ENCODE data around the gene RPS19BP1.

Gene RPS19BP1

DNA sequence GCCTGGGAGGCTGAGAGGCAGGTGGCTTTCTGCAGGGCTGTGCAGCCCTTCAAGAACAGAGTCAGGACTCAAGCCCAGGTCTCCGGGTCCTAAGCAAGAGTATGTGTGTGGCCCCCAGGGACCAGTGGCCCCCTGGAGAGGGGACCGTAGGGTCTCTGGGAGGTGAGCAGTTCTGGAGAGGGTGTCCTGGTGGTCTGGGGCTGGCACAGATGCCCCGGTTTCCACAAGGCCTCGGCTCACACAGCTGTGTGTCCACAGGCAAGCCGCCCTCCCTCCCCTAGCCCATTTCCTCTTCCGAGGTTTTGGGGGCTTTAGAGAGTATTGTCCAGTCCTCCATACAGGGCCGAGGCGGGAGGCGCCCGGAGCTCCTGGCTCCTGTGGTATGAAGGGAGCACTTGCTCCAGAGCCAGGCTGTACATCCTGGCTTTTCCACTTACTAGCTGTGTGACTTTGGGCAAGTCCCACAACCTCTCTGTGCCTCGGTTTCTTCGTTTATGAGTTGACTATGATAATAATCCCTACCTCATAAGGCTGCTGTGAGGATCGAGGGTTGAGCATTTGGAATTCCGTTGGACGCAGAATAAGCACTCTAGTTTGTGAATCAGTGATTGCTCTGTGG lies 3.4 kb upstream of the RPS19BP1 start:
- DNase-seq (ENCODE audit: low read depth in 2 of 2), result no peak
- H3K4me3 ChIP-seq (replicated peaks in 1 of 2; ENCODE audit: low read depth in 2 of 2, low read length in 2 of 2), result no peak overlapping the region
- TF ChIP-seq, protein P1, sequence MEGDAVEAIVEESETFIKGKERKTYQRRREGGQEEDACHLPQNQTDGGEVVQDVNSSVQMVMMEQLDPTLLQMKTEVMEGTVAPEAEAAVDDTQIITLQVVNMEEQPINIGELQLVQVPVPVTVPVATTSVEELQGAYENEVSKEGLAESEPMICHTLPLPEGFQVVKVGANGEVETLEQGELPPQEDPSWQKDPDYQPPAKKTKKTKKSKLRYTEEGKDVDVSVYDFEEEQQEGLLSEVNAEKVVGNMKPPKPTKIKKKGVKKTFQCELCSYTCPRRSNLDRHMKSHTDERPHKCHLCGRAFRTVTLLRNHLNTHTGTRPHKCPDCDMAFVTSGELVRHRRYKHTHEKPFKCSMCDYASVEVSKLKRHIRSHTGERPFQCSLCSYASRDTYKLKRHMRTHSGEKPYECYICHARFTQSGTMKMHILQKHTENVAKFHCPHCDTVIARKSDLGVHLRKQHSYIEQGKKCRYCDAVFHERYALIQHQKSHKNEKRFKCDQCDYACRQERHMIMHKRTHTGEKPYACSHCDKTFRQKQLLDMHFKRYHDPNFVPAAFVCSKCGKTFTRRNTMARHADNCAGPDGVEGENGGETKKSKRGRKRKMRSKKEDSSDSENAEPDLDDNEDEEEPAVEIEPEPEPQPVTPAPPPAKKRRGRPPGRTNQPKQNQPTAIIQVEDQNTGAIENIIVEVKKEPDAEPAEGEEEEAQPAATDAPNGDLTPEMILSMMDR (IDR thresholded peaks at IDR 0.05; ENCODE audit: low read depth, low read length), result no peak

DNA sequence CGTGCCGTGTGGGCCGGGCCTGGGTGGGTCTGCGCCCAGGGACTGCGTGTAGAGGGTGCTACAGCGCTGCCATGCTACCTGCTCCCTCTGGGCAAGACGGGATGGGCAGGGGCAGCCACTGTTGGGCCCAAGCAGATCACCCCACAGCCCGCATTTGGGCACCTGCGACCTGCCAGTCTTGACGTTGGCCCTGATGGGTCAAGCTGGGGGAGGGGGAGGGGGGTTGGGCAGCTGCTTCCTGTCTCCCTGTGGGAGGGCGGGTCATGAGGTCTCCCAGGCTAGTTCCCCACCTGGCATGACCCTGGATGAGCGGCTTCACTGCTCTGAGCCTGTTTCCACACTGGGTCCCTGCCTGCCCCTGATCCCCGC lies 2.8 kb upstream of the RPS19BP1 start:
- no peak overlapping the region for H3K4me3 ChIP-seq (replicated peaks in 1 of 2; ENCODE audit: low read depth in 2 of 2, low read length in 2 of 2)
- TF ChIP-seq, protein P1 (IDR thresholded peaks at IDR 0.05; ENCODE audit: low read depth, low read length), result no peak
- no peak for DNase-seq (ENCODE audit: low read depth in 2 of 2)

DNA sequence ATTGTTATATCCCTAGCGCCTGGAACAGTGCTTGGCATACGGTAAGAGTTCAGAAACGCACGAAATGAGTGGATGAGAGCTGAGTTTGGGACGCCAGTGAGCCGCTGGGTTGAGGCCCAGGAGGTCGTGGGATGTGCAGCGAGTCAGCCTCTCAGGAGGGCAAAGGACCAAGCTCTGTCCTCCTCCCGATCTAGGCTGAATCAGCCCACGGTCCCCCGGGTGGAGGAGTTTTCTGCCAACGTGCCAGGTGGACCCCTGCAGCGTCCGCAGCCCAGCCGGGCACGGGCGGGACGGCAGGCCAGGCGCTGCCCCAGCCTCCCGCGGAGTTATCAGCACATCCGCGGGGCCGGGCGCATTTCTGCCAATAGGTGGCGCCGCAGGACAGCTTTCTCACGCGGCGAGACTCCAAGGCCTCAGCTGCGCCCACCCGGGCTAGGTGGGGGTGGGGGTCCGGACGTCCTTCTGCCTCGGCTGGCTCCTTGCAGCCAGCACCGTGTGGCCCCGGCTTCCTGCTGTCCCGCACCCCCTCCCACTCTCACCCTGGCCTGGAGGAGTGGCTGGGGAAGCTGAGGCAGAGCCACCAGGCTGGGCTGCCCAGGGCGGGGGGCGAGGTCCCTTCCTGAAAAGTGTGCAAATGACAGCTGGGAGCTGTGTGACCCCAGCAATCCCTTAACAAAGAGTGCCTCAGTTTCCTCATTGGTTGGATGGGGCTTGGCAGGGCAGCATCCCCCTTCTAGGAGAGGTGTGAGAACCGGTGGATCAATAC lies 2.2 kb upstream of the RPS19BP1 start:
- DNase-seq (ENCODE audit: low read depth in 2 of 2), result peak; percentile 73 to 75
- H3K4me3 ChIP-seq (replicated peaks in 1 of 2; ENCODE audit: low read depth in 2 of 2, low read length in 2 of 2), result no peak overlapping the region
- TF ChIP-seq, protein P1 (IDR thresholded peaks at IDR 0.05; ENCODE audit: low read depth, low read length), result peak; percentile 76

DNA sequence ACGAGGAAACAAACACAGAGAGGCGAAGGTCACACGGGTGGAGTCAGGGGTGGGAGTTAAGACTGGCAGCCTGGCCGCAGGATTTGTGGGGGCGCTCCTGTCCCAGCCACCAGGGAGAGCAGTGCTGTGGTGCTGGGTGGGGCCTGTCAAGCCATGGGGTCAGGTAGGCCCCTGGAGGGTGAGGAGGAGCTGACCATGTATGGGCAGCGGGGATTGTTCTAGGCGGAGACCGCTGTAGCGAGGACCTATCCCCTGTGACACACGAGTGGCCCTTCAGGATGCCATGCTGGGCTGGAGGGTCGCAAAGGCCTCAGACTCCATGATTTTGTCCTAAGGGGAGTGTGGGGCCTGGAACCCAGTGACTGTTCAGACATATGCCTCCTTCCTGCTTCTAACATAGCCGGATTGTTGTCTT lies 1.6 kb upstream of the RPS19BP1 start:
- no peak overlapping the region for H3K4me3 ChIP-seq (replicated peaks in 1 of 2; ENCODE audit: low read depth in 2 of 2, low read length in 2 of 2)
- no peak for DNase-seq (ENCODE audit: low read depth in 2 of 2)
- TF ChIP-seq, protein P1 (IDR thresholded peaks at IDR 0.05; ENCODE audit: low read depth, low read length), result no peak

DNA sequence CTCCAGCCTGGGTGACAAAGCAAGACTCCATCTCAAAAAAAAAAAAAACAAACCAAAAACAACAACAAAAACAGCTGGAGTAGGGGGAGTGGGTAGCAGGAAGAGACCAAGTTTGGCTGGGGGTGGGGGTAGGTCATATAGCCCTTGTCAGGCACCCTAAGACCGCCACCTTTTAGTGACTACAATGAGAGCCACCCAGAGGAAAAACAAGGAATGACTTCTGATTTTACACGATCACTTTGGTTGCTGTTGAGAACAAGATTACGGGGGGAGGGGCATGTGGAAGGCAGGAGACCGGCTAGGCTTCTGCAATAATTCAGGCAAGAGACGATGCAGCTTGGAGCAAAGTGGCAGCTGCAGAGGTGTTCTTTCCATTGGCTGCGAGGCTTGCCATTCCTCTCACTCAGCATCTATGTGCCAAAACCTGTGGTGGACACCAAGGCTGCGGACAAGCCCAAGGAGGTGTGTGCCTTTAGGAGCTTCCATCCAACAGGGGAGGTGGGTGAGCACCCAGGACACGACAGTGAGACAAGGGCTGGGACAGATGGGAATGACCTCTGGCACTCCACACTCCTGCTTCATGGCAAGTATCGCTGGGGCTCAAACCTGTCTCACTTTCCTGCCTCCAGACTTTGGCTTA lies 1.7 kb downstream of the RPS19BP1 start:
- DNase-seq (ENCODE audit: low read depth in 2 of 2), result peak; percentile 53 to 67
- TF ChIP-seq, protein P1 (IDR thresholded peaks at IDR 0.05; ENCODE audit: low read depth, low read length), result peak; percentile 22
- no peak overlapping the region for H3K4me3 ChIP-seq (replicated peaks in 1 of 2; ENCODE audit: low read depth in 2 of 2, low read length in 2 of 2)

DNA sequence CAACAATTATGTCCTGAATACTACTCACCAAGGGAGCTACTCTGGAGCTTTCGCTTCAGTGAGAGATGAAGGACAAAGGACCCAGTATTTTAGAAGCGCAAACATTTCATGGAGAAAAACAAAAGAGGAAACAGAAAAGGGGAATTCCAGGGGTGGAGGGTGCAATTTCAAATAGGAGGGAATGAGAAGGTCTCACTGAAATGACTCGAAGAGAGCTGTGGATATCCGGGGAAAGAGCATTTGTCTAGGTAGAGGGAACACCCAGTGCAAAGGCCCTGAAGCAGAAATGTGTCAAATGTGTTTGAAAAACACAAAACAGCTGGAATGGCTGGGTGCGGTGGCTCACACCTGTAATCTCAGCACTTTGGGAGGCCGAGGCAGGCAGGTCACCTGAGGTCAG lies 2.4 kb downstream of the RPS19BP1 start:
- no peak for DNase-seq (ENCODE audit: low read depth in 2 of 2)
- H3K4me3 ChIP-seq (replicated peaks in 1 of 2; ENCODE audit: low read depth in 2 of 2, low read length in 2 of 2), result no peak overlapping the region
- TF ChIP-seq, protein P1 (IDR thresholded peaks at IDR 0.05; ENCODE audit: low read depth, low read length), result no peak
